GM12878 (cell line): ENCODE data around the gene IL16. TPM values are rescaled to one million over a fixed set of nuclear protein-coding genes. Genes with fewer than 3 reads are reported as not detected.

Source experiments
- HDAC6 ChIP-seq: fragments of 200-600 bp; sonication (generic); IDR thresholded peaks from one replicate; pipeline ENCODE4 v1.8.0; 2017; ENCODE audit warnings: antibody characterized with exemption; ENCODE audit not compliant: unreplicated experiment
- JUND ChIP-seq: IDR thresholded peaks from 2 replicates; pipeline ENCODE4 v1.6.1; 2012; ENCODE audit warnings: low read depth, mild to moderate bottlenecking, low read length, improper control_type of control experiment, moderate library complexity
- KDM1A ChIP-seq: fragments of 200-600 bp; sonication (generic); IDR thresholded peaks from 2 replicates; pipeline ENCODE4 v1.6.1; 2016; ENCODE audit warnings: borderline replicate concordance
- MTA3 ChIP-seq: IDR thresholded peaks from 2 replicates; pipeline ENCODE4 v1.6.1; 2012; ENCODE audit warnings: low read length, inconsistent platforms, borderline replicate concordance
- MXI1 ChIP-seq: fragments of 150-350 bp; IDR thresholded peaks from 2 replicates; pipeline ENCODE4 v1.6.1; 2011; ENCODE audit warnings: low read depth, mild to moderate bottlenecking, inconsistent platforms, low read length, improper control_type of control experiment
- MYC ChIP-seq: IDR thresholded peaks from 2 replicates; pipeline ENCODE4 v1.6.1; 2011; ENCODE audit warnings: mild to moderate bottlenecking, low read length, moderate library complexity, inconsistent platforms; ENCODE audit not compliant: insufficient read depth, insufficient replicate concordance, insufficient read length, severe bottlenecking
- NFYB ChIP-seq: IDR thresholded peaks from 2 replicates; pipeline ENCODE4 v1.6.1; 2011; ENCODE audit warnings: low read depth, mild to moderate bottlenecking, low read length, improper control_type of control experiment, moderate library complexity; ENCODE audit not compliant: insufficient read depth
- POU2F2 ChIP-seq: IDR thresholded peaks from 3 replicates; pipeline ENCODE4 v1.6.1; 2011; ENCODE audit warnings: low read depth, mild to moderate bottlenecking, low read length, borderline replicate concordance
- SMC3 ChIP-seq: IDR thresholded peaks from 2 replicates; pipeline ENCODE4 v1.6.1; 2011; ENCODE audit warnings: low read length, improper control_type of control experiment, borderline replicate concordance
- ZNF384 ChIP-seq: IDR thresholded peaks from 2 replicates; pipeline ENCODE4 v1.6.1; 2012; ENCODE audit warnings: low read depth, mild to moderate bottlenecking, low read length, improper control_type of control experiment, borderline replicate concordance
- ZZZ3 ChIP-seq: IDR thresholded peaks from 2 replicates; pipeline ENCODE4 v1.6.1; 2011; ENCODE audit warnings: low read depth; ENCODE audit not compliant: control insufficient read depth, insufficient read length
- polyA plus RNA-seq, 11 experiments: library from polyadenylated mRNA; depleted of rRNA in 4 of 11; unstranded in 6 of 11; stranded (reverse) in 5 of 11; fragments of >200 nt; fragmentation: Nextera tagmentation in 4 of 11; fragmentation: Illumina TruSeq in 1 of 11; extraction: Ambion mirVana in 4 of 11; extraction: Trizol in 1 of 11; gene quantifications; 1 replicate in 1 of 11; 2 replicates in 10 of 11; pipeline versions ENCODE4 v1.2.1 to v1.2.3, GENCODE V29; 2011 to 2016; ENCODE audit warnings: inconsistent platforms in 2 of 11, missing spikeins in 2 of 11, low read depth in 1 of 11
- total RNA-seq, 4 experiments: library from RNA; depleted of rRNA in 3 of 4; stranded (reverse); fragments of >200 nt in 3 of 4; fragmentation: Illumina TruSeq in 1 of 4; extraction: Trizol in 1 of 4; gene quantifications; 2 replicates each; pipeline versions ENCODE4 v1.2.1 to v1.2.3, GENCODE V29; 2013 to 2021
- TF ChIP-seq, protein P1 (sequence below): IDR thresholded peaks from 2 replicates; pipeline ENCODE4 v1.6.1; 2012; ENCODE audit warnings: improper control_type of control experiment, low read depth, low read length; ENCODE audit not compliant: insufficient replicate concordance
- TF ChIP-seq, protein P2 (sequence below): fragments of 150-350 bp; IDR thresholded peaks from 2 replicates; pipeline ENCODE4 v1.6.1; 2014; ENCODE audit warnings: mild to moderate bottlenecking, low read depth, low read length

Gene IL16
- total and polyA plus RNA-seq, 10 of the 15 experiments (the other 5 are each of a cell fraction or from before 2014, with no cell fraction given): 21.7 to 206 (median 44.5) TPM

GRCh38 chr15:81268340-81268739 lies 71.7 kb downstream of the IL16 start (continued):
- TF ChIP-seq ZZZ3 (no peak), HDAC6 (no peak), POU2F2 (no peak), MYC (no peak), NFYB (no peak), SMC3 (no peak), MTA3 (no peak), JUND (no peak), MXI1 (no peak), ZNF384 (no peak), KDM1A (no peak)
- TF ChIP-seq, protein P1, sequence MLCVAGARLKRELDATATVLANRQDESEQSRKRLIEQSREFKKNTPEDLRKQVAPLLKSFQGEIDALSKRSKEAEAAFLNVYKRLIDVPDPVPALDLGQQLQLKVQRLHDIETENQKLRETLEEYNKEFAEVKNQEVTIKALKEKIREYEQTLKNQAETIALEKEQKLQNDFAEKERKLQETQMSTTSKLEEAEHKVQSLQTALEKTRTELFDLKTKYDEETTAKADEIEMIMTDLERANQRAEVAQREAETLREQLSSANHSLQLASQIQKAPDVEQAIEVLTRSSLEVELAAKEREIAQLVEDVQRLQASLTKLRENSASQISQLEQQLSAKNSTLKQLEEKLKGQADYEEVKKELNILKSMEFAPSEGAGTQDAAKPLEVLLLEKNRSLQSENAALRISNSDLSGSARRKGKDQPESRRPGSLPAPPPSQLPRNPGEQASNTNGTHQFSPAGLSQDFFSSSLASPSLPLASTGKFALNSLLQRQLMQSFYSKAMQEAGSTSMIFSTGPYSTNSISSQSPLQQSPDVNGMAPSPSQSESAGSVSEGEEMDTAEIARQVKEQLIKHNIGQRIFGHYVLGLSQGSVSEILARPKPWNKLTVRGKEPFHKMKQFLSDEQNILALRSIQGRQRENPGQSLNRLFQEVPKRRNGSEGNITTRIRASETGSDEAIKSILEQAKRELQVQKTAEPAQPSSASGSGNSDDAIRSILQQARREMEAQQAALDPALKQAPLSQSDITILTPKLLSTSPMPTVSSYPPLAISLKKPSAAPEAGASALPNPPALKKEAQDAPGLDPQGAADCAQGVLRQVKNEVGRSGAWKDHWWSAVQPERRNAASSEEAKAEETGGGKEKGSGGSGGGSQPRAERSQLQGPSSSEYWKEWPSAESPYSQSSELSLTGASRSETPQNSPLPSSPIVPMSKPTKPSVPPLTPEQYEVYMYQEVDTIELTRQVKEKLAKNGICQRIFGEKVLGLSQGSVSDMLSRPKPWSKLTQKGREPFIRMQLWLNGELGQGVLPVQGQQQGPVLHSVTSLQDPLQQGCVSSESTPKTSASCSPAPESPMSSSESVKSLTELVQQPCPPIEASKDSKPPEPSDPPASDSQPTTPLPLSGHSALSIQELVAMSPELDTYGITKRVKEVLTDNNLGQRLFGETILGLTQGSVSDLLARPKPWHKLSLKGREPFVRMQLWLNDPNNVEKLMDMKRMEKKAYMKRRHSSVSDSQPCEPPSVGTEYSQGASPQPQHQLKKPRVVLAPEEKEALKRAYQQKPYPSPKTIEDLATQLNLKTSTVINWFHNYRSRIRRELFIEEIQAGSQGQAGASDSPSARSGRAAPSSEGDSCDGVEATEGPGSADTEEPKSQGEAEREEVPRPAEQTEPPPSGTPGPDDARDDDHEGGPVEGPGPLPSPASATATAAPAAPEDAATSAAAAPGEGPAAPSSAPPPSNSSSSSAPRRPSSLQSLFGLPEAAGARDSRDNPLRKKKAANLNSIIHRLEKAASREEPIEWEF: no peak
- TF ChIP-seq, protein P2, sequence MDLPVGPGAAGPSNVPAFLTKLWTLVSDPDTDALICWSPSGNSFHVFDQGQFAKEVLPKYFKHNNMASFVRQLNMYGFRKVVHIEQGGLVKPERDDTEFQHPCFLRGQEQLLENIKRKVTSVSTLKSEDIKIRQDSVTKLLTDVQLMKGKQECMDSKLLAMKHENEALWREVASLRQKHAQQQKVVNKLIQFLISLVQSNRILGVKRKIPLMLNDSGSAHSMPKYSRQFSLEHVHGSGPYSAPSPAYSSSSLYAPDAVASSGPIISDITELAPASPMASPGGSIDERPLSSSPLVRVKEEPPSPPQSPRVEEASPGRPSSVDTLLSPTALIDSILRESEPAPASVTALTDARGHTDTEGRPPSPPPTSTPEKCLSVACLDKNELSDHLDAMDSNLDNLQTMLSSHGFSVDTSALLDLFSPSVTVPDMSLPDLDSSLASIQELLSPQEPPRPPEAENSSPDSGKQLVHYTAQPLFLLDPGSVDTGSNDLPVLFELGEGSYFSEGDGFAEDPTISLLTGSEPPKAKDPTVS: no peak
